GM19372 (cell line): Measurements from ENCODE around the gene POU2AF1.
A peak's percentile ranks its signal among the peaks of the same experiment; 100 is the strongest.

ENCODE experiments used
- ATAC-seq: cut with Tn5 transposase; IDR thresholded peaks from one replicate; pipeline ENCODE4 v1.9.1; 2021; ENCODE audit warnings: mild to moderate bottlenecking, low read depth, moderate library complexity; ENCODE audit not compliant: unreplicated experiment

POU2AF1 gene, protein sequence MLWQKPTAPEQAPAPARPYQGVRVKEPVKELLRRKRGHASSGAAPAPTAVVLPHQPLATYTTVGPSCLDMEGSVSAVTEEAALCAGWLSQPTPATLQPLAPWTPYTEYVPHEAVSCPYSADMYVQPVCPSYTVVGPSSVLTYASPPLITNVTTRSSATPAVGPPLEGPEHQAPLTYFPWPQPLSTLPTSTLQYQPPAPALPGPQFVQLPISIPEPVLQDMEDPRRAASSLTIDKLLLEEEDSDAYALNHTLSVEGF

DNA sequence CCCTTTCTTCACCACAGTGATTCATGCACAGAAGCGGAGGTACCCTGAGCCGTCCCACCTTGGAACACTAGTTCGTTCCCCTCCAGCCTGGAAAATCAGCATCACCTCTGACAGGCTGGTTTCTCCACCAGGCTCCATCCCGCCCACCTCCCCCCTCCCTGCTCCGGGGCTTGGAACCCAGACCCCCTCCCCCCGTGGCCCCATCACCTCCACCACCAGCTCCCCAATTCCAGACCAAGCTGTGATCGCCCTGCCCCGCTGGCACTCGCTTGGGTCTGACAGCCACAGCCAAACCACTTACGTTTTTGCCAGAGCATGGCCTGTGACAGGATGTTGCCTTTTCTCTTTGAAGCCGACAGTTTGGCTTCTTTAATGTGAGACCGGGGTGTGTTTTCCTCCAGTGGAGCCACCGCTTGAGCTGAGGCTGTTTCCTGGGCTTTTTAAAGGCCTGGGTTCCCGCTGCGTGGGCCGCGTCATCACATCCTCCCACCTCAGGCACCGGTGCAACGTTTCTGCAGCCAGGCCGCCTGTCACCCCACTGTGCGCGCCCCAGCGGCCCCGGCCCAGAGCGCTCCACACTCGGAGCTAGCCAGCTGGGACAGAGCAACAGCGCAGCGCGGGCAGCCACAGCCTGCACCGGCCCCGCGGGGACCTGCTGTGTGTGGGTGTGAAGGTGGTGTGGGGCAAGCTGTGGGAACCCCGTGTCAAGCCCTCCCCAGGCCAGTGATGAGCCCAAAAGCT lies at the start of gene POU2AF1:
Gene POU2AF1 (minus strand): TSS at position 415 of the 741 bp plus-strand sequence. CDS start 98 bp downstream, at position 317.
- ATAC-seq = peak; percentile 68

DNA sequence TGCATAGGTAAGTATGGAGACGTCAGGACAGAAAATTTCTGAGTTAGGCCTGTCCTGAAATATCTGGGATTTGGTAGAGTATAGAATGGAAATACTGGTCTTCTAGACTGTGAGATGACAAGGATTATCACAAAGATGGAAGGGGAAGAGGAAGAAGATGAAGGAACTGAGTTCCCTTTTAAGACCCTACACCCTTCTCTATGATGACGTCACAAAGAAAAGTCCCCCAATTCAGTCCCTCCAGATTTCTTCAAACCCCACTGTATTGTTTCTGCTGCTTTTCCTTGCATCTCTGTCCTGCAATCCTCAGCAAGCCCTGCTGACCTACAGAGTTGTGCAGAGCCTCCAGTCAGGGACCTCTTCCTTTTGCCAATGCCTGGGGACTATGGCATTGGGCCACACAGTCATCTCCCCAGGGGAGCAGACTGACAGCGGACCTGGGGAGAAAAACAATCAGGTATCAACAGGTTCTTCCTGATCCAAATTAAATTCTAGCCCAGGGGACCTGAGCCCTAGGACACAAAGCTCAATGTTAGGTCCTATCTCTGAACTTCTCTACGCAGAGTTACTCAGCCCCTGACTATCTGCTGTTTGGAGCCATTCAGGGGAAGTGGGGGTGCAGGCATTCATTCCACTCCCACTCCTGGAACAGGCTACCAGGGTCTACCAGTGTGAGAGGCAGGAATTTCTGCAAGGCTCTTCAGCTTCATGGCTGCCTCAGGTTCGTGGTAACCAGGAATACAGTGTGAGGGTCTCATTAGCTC lies 49.2 kb upstream of the POU2AF1 start:
- ATAC-seq = no peak

DNA sequence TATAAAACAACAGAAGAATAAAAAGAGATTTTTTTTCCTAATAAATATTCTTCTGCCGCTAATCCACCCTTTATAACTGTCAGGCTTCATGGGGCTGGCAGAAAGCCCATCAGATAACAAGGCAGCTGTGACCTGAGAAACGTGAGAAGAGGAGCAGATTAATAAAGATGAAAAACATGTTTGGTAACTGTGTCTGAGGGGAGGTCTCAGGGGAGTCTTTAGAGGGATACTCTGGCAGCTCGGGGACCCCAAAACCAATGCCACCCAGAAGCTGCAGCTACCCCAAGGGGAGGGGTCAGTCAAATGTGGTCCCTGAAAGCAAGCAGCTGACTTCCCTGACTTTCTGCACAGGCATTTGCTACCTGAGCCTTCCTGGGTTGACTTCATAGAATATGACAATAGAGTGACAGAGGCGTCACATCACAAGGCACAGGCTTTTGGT lies 48.4 kb upstream of the POU2AF1 start:
- no peak for ATAC-seq

DNA sequence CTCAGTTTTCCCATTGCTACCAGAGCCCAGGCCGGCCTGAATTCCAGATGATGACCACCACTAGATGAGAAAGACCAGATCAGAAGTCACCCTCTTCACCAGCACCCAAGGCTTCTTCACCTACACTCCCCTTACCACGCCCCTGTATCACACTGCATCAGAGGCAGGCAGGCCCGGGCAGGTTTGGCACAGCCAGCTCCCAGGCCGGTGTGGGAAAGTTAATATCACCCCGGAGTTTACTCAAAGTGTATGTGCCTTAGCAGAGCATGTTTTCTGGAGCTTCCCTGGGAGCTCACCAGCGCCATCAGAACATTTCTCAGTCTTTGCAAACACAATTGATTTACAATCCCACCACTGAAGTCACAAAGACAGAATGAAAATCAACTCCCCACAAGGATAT lies 47.5 kb upstream of the POU2AF1 start:
- no peak for ATAC-seq

DNA sequence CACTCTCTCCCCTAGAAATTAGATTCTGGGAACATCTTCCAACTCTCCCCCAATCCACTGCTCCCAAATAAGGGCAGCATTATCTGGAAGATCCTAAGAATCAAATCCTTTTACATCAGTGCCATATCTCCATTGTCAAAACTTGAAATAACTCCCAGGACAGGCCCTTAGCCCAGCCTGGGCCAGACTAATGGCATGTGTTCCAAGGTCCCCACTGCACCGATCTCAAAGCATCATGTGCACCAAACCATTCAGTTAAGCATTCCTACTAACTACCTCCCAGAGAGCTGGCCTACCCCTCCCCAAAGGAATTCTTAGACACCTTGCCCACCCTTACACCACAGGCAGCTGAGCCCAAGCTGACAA lies 44.2 kb upstream of the POU2AF1 start:
- ATAC-seq = peak; percentile 7

DNA sequence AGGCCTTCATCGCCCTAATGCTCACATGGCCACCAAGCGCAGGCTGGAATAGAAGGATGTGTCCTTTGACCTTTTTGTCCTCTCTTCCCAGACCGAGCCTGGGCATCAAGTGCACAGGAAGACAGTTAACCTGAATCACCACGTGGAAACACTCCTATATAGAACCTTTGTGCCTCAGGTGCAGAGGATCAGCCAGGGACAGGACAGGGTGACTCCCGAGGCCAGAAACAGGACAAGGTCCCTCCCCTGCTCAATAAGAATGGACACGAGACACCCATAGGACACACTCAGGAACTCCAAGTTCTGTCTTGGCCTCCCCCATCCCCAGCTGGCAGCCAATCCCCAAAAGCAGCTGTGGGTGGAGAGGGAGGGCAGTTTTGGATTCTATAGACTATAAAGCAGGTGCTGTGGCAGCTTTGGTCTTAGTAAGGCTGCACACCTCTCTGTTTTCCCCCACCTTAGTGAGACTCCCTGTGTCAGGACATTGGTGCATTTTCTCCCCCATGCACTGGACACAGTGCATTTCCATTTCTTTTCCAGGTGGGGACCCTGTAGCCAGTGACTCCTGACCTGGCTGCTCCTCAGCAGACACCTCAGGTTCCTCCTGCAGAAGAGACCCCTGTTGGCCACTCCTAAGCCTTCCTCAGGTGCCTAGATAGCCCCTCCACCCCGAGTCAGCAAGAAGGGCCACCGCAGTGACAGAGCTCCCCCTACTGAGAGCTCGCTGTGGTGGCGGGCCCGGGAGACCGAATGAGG lies 43.6 kb upstream of the POU2AF1 start:
- peak; percentile 80 for ATAC-seq

DNA sequence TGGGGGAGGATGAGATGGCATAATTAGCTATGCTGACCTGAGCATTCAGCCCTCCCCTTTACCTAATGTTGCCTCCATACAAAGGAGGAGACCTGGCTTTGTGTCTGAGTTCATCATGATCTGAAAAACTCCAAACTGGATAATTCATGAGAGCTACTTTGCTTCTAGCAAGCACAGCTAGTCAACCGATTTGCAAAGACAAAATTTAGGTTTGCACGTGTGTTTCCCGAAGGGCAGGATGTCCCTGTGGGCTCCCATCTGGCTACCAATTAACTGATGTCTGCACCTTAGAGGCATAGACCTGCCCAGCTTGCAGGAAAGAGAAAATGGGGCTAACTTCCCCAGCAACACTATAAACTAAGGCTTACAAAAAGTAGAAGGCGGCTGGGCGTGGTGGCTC lies 42.2 kb upstream of the POU2AF1 start:
- ATAC-seq = no peak

DNA sequence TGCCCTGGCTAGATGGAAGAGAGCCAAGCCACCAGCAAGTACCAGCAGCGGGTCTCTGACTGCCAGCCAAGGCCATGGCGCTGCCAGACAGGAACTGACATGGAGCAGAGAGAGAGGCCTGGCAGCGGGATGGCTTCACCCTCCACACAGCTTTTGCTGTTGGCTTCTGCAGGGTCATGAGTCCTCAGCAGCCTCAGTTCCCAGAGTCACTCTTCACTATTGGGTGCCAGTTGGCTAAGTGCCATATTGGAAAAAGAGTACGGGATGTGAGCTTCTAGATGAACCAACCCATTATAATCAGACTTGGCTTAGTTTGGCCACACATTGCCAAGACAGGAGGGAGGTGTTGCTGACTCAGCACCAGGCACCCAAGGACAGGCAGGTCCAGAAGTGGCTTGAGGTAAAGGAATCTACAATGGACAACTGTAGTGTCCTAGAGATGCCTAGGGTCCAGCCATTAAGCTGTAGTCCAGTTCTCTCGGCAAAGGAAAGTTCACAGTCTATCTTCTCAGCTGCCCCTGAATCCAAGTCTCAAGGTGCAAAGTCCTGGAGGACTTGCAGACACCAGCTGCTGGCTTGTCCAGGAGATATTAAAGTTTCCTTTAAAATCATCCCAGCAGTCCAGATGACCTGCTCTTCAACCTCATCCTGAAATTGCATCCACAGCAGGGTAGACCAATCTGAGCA lies 40.7 kb upstream of the POU2AF1 start:
- no peak for ATAC-seq

DNA sequence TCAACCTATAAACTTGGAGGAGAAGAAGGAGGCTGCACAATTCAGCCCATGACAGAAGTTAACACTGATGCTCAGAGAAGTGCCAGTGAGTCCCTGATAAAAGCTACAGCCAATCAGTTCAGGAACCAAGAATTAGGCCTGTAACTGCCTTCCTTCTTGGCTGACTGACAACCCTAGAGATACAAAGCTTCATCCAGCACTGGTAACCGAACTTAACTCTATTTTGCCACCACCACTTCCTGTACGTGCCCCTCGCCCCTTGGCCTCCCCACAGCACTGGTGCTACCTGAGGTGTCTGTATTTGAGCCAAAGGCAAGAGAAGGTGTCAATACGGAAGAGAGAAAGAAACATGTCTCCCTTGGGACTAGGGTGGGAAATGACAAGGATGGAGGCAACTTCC lies 40.1 kb upstream of the POU2AF1 start:
- no peak for ATAC-seq

DNA sequence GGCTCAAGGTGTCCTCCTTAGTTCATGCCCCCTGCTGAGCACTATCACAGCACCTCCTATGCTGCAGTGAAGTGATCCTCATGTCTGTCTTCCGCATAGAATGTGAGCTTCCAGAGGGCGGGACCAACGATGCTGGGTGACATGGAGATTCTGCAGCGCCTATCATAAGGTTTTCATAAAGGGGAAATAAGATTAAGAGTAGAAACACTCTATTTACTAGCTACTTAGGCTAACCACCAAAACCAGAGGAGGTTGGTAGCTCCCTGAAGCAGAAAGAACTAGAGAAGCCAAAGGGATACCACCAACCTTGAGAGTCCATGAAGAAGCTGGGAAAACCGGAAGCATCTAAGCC lies 39.3 kb upstream of the POU2AF1 start:
- no peak for ATAC-seq

DNA sequence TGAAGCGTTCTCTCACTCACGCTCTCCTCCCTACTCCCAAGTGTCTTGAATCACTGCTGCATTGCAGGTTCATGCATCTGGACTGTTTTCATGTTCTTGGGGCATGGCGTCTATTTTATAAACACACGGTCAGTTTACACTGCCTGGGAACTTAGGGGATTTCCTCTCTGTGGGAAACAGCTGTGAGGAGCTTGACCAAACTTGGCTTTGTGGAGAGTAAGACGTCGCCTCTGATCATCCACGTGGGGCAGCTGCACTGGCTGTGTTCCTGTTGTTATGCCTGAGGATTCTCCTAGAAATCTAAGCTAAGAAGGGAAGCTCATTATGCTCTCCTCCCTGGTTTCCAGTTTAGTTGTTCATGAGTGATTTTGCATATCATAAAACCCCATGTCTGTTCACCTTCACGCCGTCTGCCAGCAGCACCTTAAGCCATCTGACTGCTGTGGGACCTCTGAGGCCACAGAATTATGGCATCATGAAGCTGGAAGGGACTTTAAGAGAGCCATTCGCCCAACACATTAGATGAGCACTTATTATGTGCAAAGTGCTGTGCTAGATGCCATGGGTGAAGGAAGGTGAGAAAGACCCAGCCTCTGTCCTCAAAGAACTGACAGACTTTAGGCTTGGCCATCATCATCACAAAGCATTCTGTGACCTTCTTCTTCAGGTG lies 38.8 kb upstream of the POU2AF1 start:
- ATAC-seq = peak; percentile 35

DNA sequence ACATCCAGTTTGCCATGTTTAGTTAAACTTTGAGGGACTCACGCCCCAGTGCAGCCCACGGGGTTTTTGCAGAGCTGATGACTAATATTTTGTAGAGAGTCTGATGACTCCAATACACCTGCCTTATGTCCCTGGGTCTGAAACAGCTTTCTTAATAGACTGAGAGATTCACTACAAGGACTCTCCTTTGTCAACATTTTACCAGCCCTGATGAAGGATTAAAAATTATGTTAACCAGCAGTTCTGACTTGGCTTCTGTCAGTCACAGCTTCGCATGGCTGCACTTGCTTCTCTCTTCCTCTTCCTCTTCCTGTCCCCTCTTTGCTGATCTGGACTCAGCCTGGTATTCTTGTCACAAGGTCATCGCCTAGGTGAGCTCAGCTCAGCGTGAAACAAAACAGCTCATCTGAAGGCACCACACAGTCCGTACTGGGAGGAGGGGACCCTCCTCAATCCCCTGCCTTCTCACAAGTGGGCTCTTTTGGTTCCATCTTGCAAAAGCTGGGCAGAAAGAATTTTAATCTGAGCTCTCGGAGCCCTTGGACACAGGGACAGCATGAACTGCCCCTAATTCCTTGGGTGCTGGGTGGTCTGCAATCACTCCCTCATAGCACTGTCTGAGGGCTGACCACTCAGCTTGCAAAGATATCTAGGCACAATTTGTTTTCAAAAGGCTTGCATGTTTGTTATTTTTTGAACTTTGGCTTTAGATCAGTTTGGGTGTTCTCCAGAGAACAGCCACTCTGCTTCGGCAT lies 38.1 kb upstream of the POU2AF1 start:
- peak; percentile 53 for ATAC-seq

DNA sequence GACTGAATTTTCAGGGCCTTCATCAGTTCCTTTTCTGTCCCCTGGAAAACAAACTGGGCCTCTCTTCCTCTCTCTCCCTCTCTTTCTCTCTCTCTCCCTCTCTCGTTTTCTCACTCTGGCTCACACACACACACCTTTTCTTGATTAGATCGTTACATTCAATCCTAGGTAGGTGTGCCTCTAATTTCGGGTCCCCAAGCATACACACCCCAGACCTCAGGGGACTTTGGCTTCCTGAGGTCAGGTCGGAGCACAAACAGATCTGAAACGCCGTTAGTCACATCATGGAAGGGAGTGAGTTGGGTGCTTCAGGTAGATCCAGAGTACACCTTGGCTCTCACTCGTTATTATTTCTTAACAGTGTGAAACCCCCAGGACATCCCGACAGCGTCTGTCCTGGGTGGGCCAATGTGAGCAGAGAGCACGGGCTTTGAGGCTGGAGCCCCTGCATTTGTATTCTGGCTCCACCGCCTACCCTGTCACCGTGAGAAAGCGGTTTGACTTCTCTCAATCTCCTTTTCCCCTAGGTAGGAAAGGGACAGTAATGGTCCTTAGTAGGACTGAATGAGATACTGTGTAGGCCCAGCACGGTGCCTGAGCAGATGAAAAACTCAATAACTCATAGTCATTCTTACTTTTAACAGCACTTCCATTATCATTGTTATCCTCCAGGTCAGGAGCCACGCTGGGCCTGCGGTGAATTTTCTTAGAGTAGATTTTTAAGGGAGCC lies 37.3 kb upstream of the POU2AF1 start:
- no peak for ATAC-seq

DNA sequence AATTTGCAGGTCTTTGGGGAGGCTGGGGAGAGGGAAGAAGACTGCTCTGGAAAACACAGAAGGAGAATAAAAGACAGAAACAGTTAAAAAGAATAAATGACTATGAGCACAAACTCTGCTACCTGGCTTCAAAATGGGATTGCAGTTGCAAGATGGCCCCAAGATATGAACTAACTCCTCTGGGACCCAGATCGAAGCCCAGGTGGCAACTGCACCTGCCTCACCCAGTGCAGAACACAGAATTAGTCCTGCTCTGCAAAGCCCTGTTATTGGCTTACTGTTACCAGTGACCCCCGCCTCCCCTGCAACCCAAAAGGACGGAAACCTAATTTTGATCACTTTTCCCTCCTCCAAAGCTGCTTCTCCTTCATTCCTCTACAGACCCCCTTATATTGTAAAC lies 35.9 kb upstream of the POU2AF1 start:
- no peak for ATAC-seq

DNA sequence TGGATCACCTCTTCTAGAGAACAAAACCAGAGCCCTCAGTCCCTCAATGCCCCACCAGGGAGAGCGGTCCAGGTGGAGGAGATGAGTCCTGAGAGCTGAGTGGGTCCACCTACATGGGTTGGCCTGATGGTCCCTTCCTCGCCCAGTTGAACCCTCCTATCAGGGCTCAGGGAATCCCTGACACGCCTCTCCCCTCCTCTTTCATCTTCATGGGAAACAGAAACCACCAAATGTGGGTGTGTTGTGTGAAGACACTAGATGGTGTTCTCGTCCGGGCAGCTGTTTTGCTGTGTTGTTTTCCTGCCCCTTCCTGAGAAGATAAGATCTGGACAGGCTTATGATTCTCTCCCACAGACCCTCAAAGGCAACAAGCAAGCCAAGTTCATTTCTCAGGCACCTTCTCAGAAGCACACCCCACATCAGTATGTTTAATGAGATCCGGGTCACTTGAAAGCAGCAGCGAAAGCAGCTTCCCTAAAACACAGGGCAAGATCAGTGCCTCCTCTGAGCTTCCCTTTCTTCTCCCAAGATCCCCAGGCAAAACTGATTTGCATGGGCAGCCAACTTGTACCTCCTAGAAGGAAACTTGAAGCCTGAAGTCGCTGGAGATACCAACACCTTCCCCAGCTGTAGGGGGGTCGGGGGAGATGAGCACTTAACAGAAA lies 35.3 kb upstream of the POU2AF1 start:
- ATAC-seq = peak; percentile 27

DNA sequence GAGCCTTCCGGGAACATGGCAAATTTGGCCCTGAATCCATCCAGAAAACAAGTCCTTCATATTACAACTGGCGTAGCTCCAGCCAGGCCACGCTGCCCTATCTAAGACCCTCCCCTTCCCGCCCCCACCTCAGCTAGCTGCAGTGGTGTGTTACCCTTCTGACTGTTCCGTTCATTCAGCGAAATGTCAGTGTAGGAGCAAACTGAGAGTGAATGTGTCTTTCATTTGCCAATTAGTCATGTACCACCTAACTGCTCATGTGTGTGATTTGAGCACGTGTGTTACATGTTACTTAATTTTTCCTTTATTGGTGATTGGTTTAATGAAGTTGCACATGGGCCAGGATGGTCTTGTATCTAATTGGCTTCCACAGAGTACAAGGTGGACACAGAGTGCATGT lies 34.8 kb upstream of the POU2AF1 start:
- no peak for ATAC-seq

DNA sequence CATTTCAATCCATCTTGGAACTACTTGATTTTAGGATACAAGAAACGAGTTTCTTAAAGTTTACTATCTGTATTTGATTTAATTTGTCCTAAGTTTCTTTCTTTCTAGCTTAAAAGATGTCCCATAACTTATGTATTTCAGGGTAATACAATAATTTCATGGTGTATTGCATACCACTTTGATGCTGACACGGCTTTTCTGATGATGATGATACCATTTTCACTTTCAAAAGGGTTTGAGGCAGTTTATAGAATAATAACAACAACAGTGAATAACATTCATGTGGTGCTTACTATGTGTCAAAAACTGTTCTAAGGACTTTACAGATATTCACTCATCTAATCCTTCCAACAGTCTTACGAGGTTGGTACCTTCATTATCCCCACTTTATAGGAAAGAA lies 33.2 kb upstream of the POU2AF1 start:
- no peak for ATAC-seq

DNA sequence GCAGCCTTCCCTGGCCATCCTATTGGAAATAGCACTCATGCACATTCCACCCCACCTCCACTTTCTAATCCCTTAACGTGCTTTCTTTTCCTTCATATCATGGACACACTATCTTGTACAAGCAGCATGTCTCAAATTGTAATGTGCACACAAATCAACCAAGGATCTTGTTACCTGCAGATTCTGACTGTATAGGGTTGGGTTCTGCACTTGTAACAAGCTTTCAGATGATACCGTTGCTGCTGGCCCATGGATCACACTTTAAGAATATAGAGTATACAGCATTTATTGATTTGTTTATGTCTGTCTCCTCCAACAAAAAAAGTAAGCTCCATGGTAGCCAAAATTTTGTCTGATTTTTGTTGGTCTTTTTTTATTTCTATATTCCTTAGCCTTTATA lies 32.4 kb upstream of the POU2AF1 start:
- no peak for ATAC-seq
